IPS-15b (cell line): ENCODE results near the gene FAM174B.
"Not testable (repeated sequence)": the region's sequence is repeated elsewhere in the genome, so short reads cannot be mapped to it uniquely, and the experiment has no call there.

Experiments
- H3K27me3 ChIP-seq: one replicate; pipeline ENCODE4 v1.6.1; 2013; ENCODE audit warnings: low read length; ENCODE audit not compliant: control insufficient read depth, insufficient read depth
- H3K36me3 ChIP-seq: one replicate; pipeline ENCODE4 v1.6.1; 2013; ENCODE audit warnings: low read length; ENCODE audit not compliant: control insufficient read depth, insufficient read depth
- H3K4me1 ChIP-seq: one replicate; pipeline ENCODE4 v1.6.1; 2013; ENCODE audit warnings: mild to moderate bottlenecking, low read length; ENCODE audit not compliant: control insufficient read depth, insufficient read depth
- H3K4me3 ChIP-seq: one replicate; pipeline ENCODE4 v1.5.1; 2013; ENCODE audit warnings: low read depth, low read length
- H3K9ac ChIP-seq: one replicate; pipeline ENCODE4 v1.6.1; 2013; ENCODE audit warnings: low read depth, mild to moderate bottlenecking, low read length
- H3K9me3 ChIP-seq: one replicate; pipeline ENCODE4 v1.6.1; 2013; ENCODE audit warnings: mild to moderate bottlenecking, low read length; ENCODE audit not compliant: control insufficient read depth, insufficient read depth

FAM174B gene

GRCh38 chr15:92613841-92614240, 41.7 kb downstream of the FAM174B start:
- H3K9ac ChIP-seq: no peak overlapping the region
- no peaks in the 10 kb centered on the region for H3K27me3 ChIP-seq
- H3K4me3 ChIP-seq: no peak overlapping the region
- H3K4me1 ChIP-seq: peaks cover 4% of the 10 kb centered on the region
- no peaks in the 10 kb centered on the region for H3K36me3 ChIP-seq
- no peaks in the 10 kb centered on the region for H3K9me3 ChIP-seq

DNA sequence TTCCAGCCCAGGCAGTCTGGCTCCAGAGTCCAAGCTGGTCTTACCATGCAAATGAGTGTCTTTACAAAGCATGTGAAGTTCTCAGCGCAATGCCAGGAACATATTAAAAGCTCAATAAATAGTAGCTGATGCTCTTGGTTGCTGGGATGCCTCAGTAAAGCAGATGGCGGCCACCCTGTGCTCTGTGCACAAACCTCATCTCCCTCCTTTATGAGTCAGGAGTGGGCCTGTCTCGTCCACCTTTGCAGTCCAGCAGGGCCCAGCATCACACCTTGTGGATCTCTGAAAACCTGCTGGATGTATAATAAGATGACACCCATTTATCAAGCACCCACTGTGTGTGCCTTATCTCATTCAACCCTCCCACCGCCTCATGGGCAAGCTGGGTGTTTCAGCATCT, 42.7 kb downstream of the FAM174B start:
- no peaks in the 10 kb centered on the region for H3K36me3 ChIP-seq
- no peaks in the 10 kb centered on the region for H3K9me3 ChIP-seq
- no peak overlapping the region for H3K9ac ChIP-seq
- H3K27me3 ChIP-seq: no peaks in the 10 kb centered on the region
- H3K4me3 ChIP-seq: no peak overlapping the region
- peaks cover 4% of the 10 kb centered on the region for H3K4me1 ChIP-seq

- Histone ChIP-seq H3K27me3 (no peaks in the 10 kb centered on the region), H3K9me3 (no peaks in the 10 kb centered on the region), H3K4me1 (peaks cover 2% of the 10 kb centered on the region), H3K4me3 (no peak overlapping the region), H3K9ac (no peak overlapping the region), H3K36me3 (no peaks in the 10 kb centered on the region)
Measured at GRCh38 chr15:92611995-92612745, 43.4 kb downstream of the FAM174B start.

- no peaks in the 10 kb centered on the region for H3K36me3 ChIP-seq
- H3K9ac ChIP-seq: no peak overlapping the region
- H3K9me3 ChIP-seq: no peaks in the 10 kb centered on the region
Measured at GRCh38 chr15:92611150-92611549, 44.4 kb downstream of the FAM174B start.

GRCh38 chr15:92610101-92610520, 45.5 kb downstream of the FAM174B start:
- H3K27me3 ChIP-seq: no peaks in the 10 kb centered on the region
- H3K4me1 ChIP-seq: no peaks in the 10 kb centered on the region
- H3K36me3 ChIP-seq: no peaks in the 10 kb centered on the region
- no peak overlapping the region for H3K4me3 ChIP-seq
- no peak overlapping the region for H3K9ac ChIP-seq
- H3K9me3 ChIP-seq: no peaks in the 10 kb centered on the region

More at GRCh38 chr15:92611150-92611549, 44.4 kb downstream of the FAM174B start:
- Histone ChIP-seq H3K27me3 (no peaks in the 10 kb centered on the region), H3K4me1 (no peaks in the 10 kb centered on the region), H3K4me3 (no peak overlapping the region)

DNA sequence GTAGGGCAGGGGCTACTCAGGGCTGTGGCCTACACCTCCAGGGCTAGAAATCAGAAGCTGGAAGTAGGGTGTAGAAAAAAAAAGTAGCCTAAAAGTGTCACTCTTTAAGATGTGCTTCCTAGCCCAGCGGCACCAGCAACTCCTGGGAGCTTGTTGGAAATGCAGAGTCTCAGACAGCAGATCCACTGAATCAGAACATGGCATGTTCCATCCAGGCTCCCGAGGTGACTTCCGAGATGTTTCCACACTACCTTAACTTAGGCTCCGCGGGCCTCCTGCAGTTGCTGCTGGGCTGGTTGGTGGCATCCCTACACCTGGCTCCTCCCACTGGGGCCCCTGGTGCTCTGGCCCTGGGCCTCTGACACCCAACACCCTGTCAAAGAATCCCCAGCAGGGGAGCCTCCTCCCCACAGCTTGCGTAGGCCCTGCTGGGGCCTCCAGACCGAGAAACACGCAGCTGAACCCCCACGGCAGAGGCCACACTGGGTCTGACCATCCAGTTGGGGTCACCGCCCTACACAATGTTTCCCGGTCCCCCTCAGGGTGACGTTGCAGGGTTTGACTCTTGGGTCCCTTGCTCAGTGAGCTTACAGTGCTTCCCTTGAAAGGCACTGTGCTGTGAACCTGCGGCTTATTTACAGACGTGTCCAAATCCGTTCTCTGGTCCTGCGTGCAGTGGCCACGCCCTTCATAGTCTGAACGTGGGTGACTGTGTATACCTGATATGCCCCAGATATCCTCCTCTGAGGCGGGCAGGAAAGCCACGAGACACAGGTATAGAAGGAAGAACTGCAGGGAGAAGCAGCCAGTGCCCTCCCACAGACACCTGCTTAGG, 46.5 kb downstream of the FAM174B start:
- no peaks in the 10 kb centered on the region for H3K36me3 ChIP-seq
- no peaks in the 10 kb centered on the region for H3K9me3 ChIP-seq
- H3K4me1 ChIP-seq: no peaks in the 10 kb centered on the region
- H3K27me3 ChIP-seq: no peaks in the 10 kb centered on the region
- no peak overlapping the region for H3K4me3 ChIP-seq
- H3K9ac ChIP-seq: no peak overlapping the region

GRCh38 chr15:92606836-92607150, 48.8 kb downstream of the FAM174B start:
- H3K36me3 ChIP-seq, H3K9me3 ChIP-seq, H3K4me3 ChIP-seq, H3K4me1 ChIP-seq, H3K9ac ChIP-seq, H3K27me3 ChIP-seq: not testable (repeated sequence)

DNA sequence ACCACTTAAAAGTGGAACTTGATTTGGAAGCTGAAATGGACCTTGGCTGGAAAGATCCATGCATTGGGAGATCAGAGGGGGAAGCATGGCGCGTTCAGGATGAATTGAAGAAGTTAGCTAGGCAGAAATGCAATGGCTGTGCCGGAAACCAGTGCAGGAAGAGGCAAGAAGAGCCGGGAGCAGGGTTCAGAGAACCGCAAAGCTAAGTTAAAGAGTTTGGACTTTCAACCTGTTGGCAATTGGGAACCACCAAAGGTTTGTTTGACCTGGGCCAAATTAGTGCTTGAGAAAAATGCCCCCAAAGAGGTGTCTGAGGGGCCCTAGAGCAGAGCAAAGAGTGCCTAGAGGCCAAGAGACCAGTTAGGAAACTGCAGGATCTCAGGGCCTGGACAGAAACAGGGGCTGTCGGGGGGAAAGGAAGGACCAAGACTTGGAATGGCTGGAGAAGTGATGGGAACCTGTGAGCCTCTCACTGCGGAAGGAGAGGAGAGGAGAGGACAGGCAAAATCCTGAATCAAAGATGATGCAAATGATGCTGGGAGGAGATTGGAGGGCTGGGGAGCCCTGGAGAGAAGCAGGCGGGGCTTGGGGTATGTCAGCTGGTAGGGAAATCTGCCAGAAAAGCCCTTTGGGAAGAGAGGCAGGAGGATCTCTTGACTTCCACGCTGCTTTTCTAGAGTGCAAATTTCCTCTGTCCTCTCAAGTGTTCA, 49.3 kb downstream of the FAM174B start:
- H3K36me3 ChIP-seq: no peaks in the 10 kb centered on the region
- no peaks in the 10 kb centered on the region for H3K9me3 ChIP-seq
- H3K27me3 ChIP-seq: no peaks in the 10 kb centered on the region
- no peak overlapping the region for H3K4me3 ChIP-seq
- H3K4me1 ChIP-seq: no peaks in the 10 kb centered on the region
- H3K9ac ChIP-seq: no peak overlapping the region

GRCh38 chr15:92605225-92605944, 50.2 kb downstream of the FAM174B start:
- Histone ChIP-seq H3K36me3 (no peaks in the 10 kb centered on the region), H3K27me3 (no peaks in the 10 kb centered on the region), H3K9ac (no peak overlapping the region), H3K9me3 (no peaks in the 10 kb centered on the region), H3K4me1 (no peaks in the 10 kb centered on the region), H3K4me3 (no peak overlapping the region)

- H3K9ac ChIP-seq: no peak overlapping the region
Measured at GRCh38 chr15:92603743-92604470, 51.7 kb downstream of the FAM174B start.

DNA sequence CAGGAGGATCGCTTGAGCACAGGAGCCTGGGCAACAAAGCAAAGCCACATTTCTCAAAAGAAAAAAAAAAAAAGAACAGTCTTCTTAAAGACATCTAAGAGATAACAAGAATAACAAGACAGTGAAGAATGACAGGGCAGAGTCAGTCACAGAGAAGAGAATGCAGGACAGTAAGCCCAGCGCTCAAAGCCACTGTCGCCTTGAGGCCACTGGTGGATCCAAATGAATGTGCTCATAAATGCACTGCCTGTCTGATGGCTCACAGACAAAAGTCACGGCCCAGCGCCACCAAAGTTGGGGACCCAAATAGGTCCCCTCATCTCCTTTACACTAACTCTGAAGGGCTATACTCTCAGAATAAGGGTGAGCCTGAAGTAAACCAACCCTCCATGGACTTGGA, 52.3 kb downstream of the FAM174B start:
- H3K9me3 ChIP-seq: no peaks in the 10 kb centered on the region
- H3K36me3 ChIP-seq: no peaks in the 10 kb centered on the region
- no peak overlapping the region for H3K9ac ChIP-seq
- H3K4me1 ChIP-seq: no peaks in the 10 kb centered on the region
- no peak overlapping the region for H3K4me3 ChIP-seq
- no peaks in the 10 kb centered on the region for H3K27me3 ChIP-seq

More at GRCh38 chr15:92603743-92604470, 51.7 kb downstream of the FAM174B start:
- Histone ChIP-seq H3K4me3 (no peak overlapping the region), H3K36me3 (no peaks in the 10 kb centered on the region), H3K4me1 (no peaks in the 10 kb centered on the region), H3K27me3 (no peaks in the 10 kb centered on the region), H3K9me3 (no peaks in the 10 kb centered on the region)
